Endothelial cell of umbilical vein (primary cell): ENCODE results near the gene C3orf49. TPM values are rescaled to one million over a fixed set of nuclear protein-coding genes. Genes with fewer than 3 reads are reported as not detected.

Source experiments
- BruUV-seq: library from RNA; stranded (reverse); fragments of 400-500 nt; replicated peaks from 2 replicates; lab custom pipeline; 2021; lab: Mats Ljungman, UMichigan
- CTCF ChIA-PET: fragments of 300-600, 350-600 bp; sonication (Branson Sonifier 250); formaldehyde crosslinking; loops from one replicate; lab custom pipeline; 2021; ENCODE audit warnings: antibody characterized with exemption, inconsistent platforms; lab: Charles Lee
- POLR2A ChIA-PET: fragments of 300-600, 350-600 bp; sonication (Branson Sonifier 250); formaldehyde crosslinking; loops from one replicate; lab custom pipeline; 2021; ENCODE audit warnings: antibody characterized with exemption, inconsistent platforms; lab: Charles Lee
- DNase-seq: peaks from one replicate; pipeline ENCODE4 v3.0.0-alpha.2; 2011; ENCODE audit warnings: low read depth, low spot score
- FAIRE-seq: peaks from 2 replicates; lab custom pipeline; 2011; peaks lifted over from hg19 to GRCh38; lab: Jason Lieb, UNC
- H2AFZ ChIP-seq: 2 replicates; pipeline ENCODE4 v1.6.0; 2012; ENCODE audit warnings: low read depth, low read length, control low read depth, inconsistent platforms
- H3K27ac ChIP-seq: 2 replicates; pipeline ENCODE4 v1.5.1; 2011; ENCODE audit warnings: low read depth, mild to moderate bottlenecking, control low read depth, low read length, moderate library complexity; ENCODE audit not compliant: insufficient read depth
- H3K27me3 ChIP-seq, 2 experiments: 2 replicates each; pipeline versions ENCODE4 v1.6.0 to v1.6.1; 2011; ENCODE audit warnings: low read length in 2 of 2, mixed read lengths in 1 of 2; ENCODE audit not compliant: control insufficient read depth in 2 of 2, insufficient read depth in 2 of 2
- H3K36me3 ChIP-seq, 2 experiments: 2 replicates in 1 of 2; 3 replicates in 1 of 2; pipeline ENCODE4 v1.5.1; 2011; ENCODE audit warnings: low read length in 2 of 2, mild to moderate bottlenecking in 1 of 2, moderate library complexity in 1 of 2; ENCODE audit not compliant: control insufficient read depth in 2 of 2, insufficient read depth in 2 of 2; ENCODE audit errors: extremely low read depth in 1 of 2
- H3K4me1 ChIP-seq: 3 replicates; pipeline ENCODE4 v1.5.1; 2011; ENCODE audit warnings: mild to moderate bottlenecking, low read length; ENCODE audit not compliant: control insufficient read depth, insufficient read depth; ENCODE audit errors: extremely low read depth
- H3K4me2 ChIP-seq: 2 replicates; pipeline ENCODE4 v1.6.1; 2011; ENCODE audit warnings: low read length, control low read depth, mixed read lengths; ENCODE audit not compliant: insufficient read depth
- H3K4me3 ChIP-seq, 3 experiments: fragments of 200-600 bp in 1 of 3; sonication (generic), shearing (Covaris generic) in 1 of 3; replicated peaks in 1 of 3; 2 replicates each; pipeline ENCODE4 v1.5.1; 2011 to 2016; ENCODE audit warnings: control low read depth in 3 of 3, low read length in 3 of 3, mild to moderate bottlenecking in 2 of 3, inconsistent platforms in 1 of 3, low read depth in 1 of 3, moderate library complexity in 1 of 3; ENCODE audit not compliant: insufficient read depth in 1 of 3
- H3K79me2 ChIP-seq: 2 replicates; pipeline ENCODE4 v1.6.0; 2012; ENCODE audit warnings: low read length, inconsistent platforms; ENCODE audit not compliant: control insufficient read depth, insufficient read depth
- H3K9ac ChIP-seq: replicated peaks from 2 replicates; pipeline ENCODE3; 2011; ENCODE audit warnings: low read length, control low read depth; ENCODE audit not compliant: insufficient read depth; ENCODE audit errors: extremely low read depth
- H3K9me1 ChIP-seq: replicated peaks from 3 replicates; pipeline ENCODE4 v1.6.0; 2011; ENCODE audit warnings: mild to moderate bottlenecking, low read length; ENCODE audit not compliant: control insufficient read depth, insufficient read depth; ENCODE audit errors: extremely low read depth
- H3K9me3 ChIP-seq: replicated peaks from 2 replicates; pipeline ENCODE4 v1.5.1; 2012; ENCODE audit warnings: low read length, inconsistent platforms; ENCODE audit not compliant: control insufficient read depth, insufficient read depth
- H4K20me1 ChIP-seq: replicated peaks from 2 replicates; pipeline ENCODE3; 2011; ENCODE audit warnings: mild to moderate bottlenecking, low read length; ENCODE audit not compliant: control insufficient read depth, insufficient read depth; ENCODE audit errors: extremely low read depth
- EZH2 ChIP-seq: IDR thresholded peaks from 2 replicates; pipeline ENCODE4 v1.6.1; 2012; ENCODE audit warnings: borderline replicate concordance, low read depth, mild to moderate bottlenecking, moderate library complexity, low read length, inconsistent platforms; ENCODE audit not compliant: severe bottlenecking
- FOS ChIP-seq: IDR thresholded peaks from 2 replicates; pipeline ENCODE4 v1.6.1; 2011; ENCODE audit warnings: mild to moderate bottlenecking, low read length, moderate library complexity, borderline replicate concordance; ENCODE audit not compliant: insufficient read depth
- GATA2 ChIP-seq: IDR thresholded peaks from 2 replicates; pipeline ENCODE4 v1.7.0; 2011; ENCODE audit warnings: low read depth, mild to moderate bottlenecking, moderate library complexity, mixed read lengths, low read length; ENCODE audit not compliant: insufficient read length, insufficient read depth
- JUN ChIP-seq: IDR thresholded peaks from 2 replicates; pipeline ENCODE4 v1.6.1; 2011; ENCODE audit warnings: borderline replicate concordance, low read depth; ENCODE audit not compliant: insufficient read length, insufficient read depth
- MYC ChIP-seq: IDR thresholded peaks from one replicate; pipeline ENCODE4 v1.6.1; 2011; ENCODE audit warnings: mild to moderate bottlenecking, low read depth, low read length
- POLR2A ChIP-seq: IDR thresholded peaks from 2 replicates; pipeline ENCODE4 v1.6.1; 2012; ENCODE audit warnings: low read depth, mild to moderate bottlenecking, control low read depth, low read length
- POLR2AphosphoS5 ChIP-seq: IDR thresholded peaks from 2 replicates; pipeline ENCODE4 v1.6.1; 2012; ENCODE audit warnings: low read depth, mild to moderate bottlenecking, control low read depth, low read length, moderate library complexity; ENCODE audit not compliant: insufficient read depth
- dilution Hi-C: fragments of 300-500 bp; cut with MboI; formaldehyde crosslinking; loops from one replicate; pipeline ENCODE4 v1.15.0; 2019; ENCODE audit warnings: low sequenced_read_pairs; ENCODE audit not compliant: extremely low pct_ligation_motif_present
- intact Hi-C: fragments of 100-400 bp; cut with micrococcal nuclease; formaldehyde crosslinking; loops from one replicate; pipeline ENCODE4 v1.10.0; 2022
- polyA plus RNA-seq, 4 experiments: library from polyadenylated mRNA; depleted of rRNA in 3 of 4; stranded (reverse) in 3 of 4; unstranded in 1 of 4; fragments of >200 nt; gene quantifications; 2 replicates each; pipeline versions ENCODE4 v1.2.1 to v1.2.3, GENCODE V29; 2011 to 2012; ENCODE audit warnings: missing spikeins in 1 of 4
- total RNA-seq: library from RNA; stranded (reverse); gene quantifications from 2 replicates; pipeline ENCODE4 v1.2.3, GENCODE V29; 2021
- TF ChIP-seq, protein P1 (sequence below), 2 donors: IDR thresholded peaks; 1 replicate in 1 of 2; 2 replicates in 1 of 2; pipeline ENCODE4 v1.5.1; 2011; ENCODE audit warnings: low read length in 2 of 2, mild to moderate bottlenecking in 2 of 2, moderate library complexity in 2 of 2, control low read depth in 1 of 2, inconsistent platforms in 1 of 2, low read depth in 1 of 2; ENCODE audit not compliant: insufficient read depth in 1 of 2; ENCODE audit errors: extremely low read depth in 1 of 2
- TF ChIP-seq, protein P2 (sequence below): IDR thresholded peaks from 2 replicates; pipeline ENCODE4 v1.6.1; 2011; ENCODE audit not compliant: insufficient read depth, insufficient read length

The C3orf49 gene
- total and polyA plus RNA-seq, 2 donors (not counting 3 experiments of a cell fraction or from before 2014, with no cell fraction given), result not detected

GRCh38 chr3:63845215-63845614, 26.1 kb downstream of the C3orf49 start:
- no peaks in the 10 kb centered on the region for H3K36me3 ChIP-seq
- no TSS peak for BruUV-seq
- no peaks in the 10 kb centered on the region for H3K4me1 ChIP-seq
- H3K27me3 ChIP-seq, result no peaks in the 10 kb centered on the region
- TF ChIP-seq, protein P1, sequence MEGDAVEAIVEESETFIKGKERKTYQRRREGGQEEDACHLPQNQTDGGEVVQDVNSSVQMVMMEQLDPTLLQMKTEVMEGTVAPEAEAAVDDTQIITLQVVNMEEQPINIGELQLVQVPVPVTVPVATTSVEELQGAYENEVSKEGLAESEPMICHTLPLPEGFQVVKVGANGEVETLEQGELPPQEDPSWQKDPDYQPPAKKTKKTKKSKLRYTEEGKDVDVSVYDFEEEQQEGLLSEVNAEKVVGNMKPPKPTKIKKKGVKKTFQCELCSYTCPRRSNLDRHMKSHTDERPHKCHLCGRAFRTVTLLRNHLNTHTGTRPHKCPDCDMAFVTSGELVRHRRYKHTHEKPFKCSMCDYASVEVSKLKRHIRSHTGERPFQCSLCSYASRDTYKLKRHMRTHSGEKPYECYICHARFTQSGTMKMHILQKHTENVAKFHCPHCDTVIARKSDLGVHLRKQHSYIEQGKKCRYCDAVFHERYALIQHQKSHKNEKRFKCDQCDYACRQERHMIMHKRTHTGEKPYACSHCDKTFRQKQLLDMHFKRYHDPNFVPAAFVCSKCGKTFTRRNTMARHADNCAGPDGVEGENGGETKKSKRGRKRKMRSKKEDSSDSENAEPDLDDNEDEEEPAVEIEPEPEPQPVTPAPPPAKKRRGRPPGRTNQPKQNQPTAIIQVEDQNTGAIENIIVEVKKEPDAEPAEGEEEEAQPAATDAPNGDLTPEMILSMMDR (IDR thresholded peaks at IDR 0.05; ENCODE audit: extremely low read depth in 1 of 2, insufficient read depth in 1 of 2, low read depth in 1 of 2, low read length in 2 of 2), result no peak
- TF ChIP-seq JUN (no peak), MYC (no peak), FOS (no peak), EZH2 (no peak), POLR2A (no peak), GATA2 (no peak), POLR2AphosphoS5 (no peak)
- TF ChIP-seq, protein P2, sequence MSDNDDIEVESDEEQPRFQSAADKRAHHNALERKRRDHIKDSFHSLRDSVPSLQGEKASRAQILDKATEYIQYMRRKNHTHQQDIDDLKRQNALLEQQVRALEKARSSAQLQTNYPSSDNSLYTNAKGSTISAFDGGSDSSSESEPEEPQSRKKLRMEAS, result no peak
- peaks cover 18% of the 10 kb centered on the region for H3K79me2 ChIP-seq
- no peaks in the 10 kb centered on the region for H4K20me1 ChIP-seq
- H3K9ac ChIP-seq, result no peak overlapping the region
- H3K9me1 ChIP-seq, result no peaks in the 10 kb centered on the region
- no peak for DNase-seq
- POLR2A ChIA-PET, result no interaction called here
- no peak for FAIRE-seq
- dilution Hi-C loops, result no loop called here
- no peak overlapping the region for H3K27ac ChIP-seq
- no peak overlapping the region for H3K4me3 ChIP-seq
- intact Hi-C loops, result no loop called here
- CTCF ChIA-PET, result interaction anchor here (0.6 kb wide), 1 partner anchor 29 kb away, joined by 3 read pairs; no protein-coding TSS in a partner anchor
- H3K4me2 ChIP-seq, result no peak overlapping the region
- no peak overlapping the region for H2AFZ ChIP-seq
- H3K9me3 ChIP-seq, result no peaks in the 10 kb centered on the region
